Testis (tissue), 3 donors: ENCODE results near the gene PABPC1L. TPM values are rescaled to one million over a fixed set of nuclear protein-coding genes. Genes with fewer than 3 reads are reported as not detected.
"Not testable (repeated sequence)": the region's sequence is repeated elsewhere in the genome, so short reads cannot be mapped to it uniquely, and the experiment has no call there.

Source experiments
- DNase-seq: peaks from one replicate; pipeline ENCODE4 v3.0.0-alpha.2; 2019
- H3K27ac ChIP-seq, 2 donors: fragments of 200-600 bp; sonication (generic); one replicate each; pipeline ENCODE4 v1.5.1; 2019
- H3K27me3 ChIP-seq: fragments of 200-600 bp; sonication (generic); one replicate; pipeline ENCODE4 v1.5.1; 2019
- H3K36me3 ChIP-seq: fragments of 200-600 bp; sonication (generic); one replicate; pipeline ENCODE4 v1.5.1; 2017; ENCODE audit warnings: low read depth; ENCODE audit errors: missing control alignments
- H3K4me1 ChIP-seq: fragments of 200-600 bp; sonication (generic); one replicate; pipeline ENCODE4 v1.5.1; 2019
- H3K4me3 ChIP-seq, 2 donors: fragments of 200-600 bp; sonication (generic); one replicate each; pipeline ENCODE4 v1.5.1; 2017 to 2019
- H3K9me3 ChIP-seq: fragments of 200-600 bp; sonication (generic); one replicate; pipeline ENCODE4 v1.5.1; 2017
- CTCF ChIP-seq, 3 experiments: fragments of 450-650 bp in 2 of 3; fragments of 200-600 bp in 1 of 3; sonication (generic) in 1 of 3; IDR thresholded peaks; one replicate each; pipeline ENCODE4 v1.5.1; 2016 to 2019; ENCODE audit warnings: antibody characterized with exemption in 3 of 3, mild to moderate bottlenecking in 2 of 3, moderate library complexity in 1 of 3
- POLR2A ChIP-seq: fragments of 450-650 bp; IDR thresholded peaks from one replicate; pipeline ENCODE4 v1.6.1; 2017; ENCODE audit warnings: antibody characterized with exemption, mild to moderate bottlenecking, moderate library complexity
- WGBS, 2 donors: methylation state at CpG; one replicate each; pipeline ENCODE4 v1.1.5; 2018; 5-methylcytosine and 5-hydroxymethylcytosine counted together
- intact Hi-C: fragments of 100-400 bp; cut with DNase I; formaldehyde crosslinking; loops from one replicate; pipeline ENCODE4 v1.15.1; 2023; ENCODE audit warnings: low total_unique reads
- polyA plus RNA-seq: library from polyadenylated mRNA; stranded (reverse); fragments of 350-450 nt; fragmentation: Illumina TruSeq; extraction: RNeasy Lipid Tissue Mini Kit (QIAGEN cat#74804); gene quantifications from one replicate; pipeline ENCODE4 v1.2.3, GENCODE V29; 2014; ENCODE audit warnings: low read depth, low replicate concordance; ENCODE audit not compliant: insufficient read depth
- total RNA-seq, 2 donors: library from RNA; depleted of rRNA; stranded (reverse); fragments of >200 nt; gene quantifications; one replicate each; pipeline ENCODE4 v1.2.3, GENCODE V29; 2016

Gene PABPC1L
- total and polyA plus RNA-seq, 3 donors from 2014 or later, result 27.9 to 71.7 (median 59.2) TPM

- Histone ChIP-seq H3K27ac (no peak overlapping the region), H3K4me1 (peaks cover 30% of the 10 kb centered on the region), H3K9me3 (no peaks in the 10 kb centered on the region), H3K4me3 (no peak overlapping the region), H3K27me3 (no peaks in the 10 kb centered on the region), H3K36me3 (no peaks in the 10 kb centered on the region)
- TF ChIP-seq POLR2A (no peak), CTCF (IDR thresholded peaks at IDR 0.05) (no peak)
- 56 to 62% methylated on average over 8 of the region's 8 CpGs for WGBS, 2 donors
- intact Hi-C loops, result loop anchor here (5.0 kb wide), 1 partner anchor 120 kb away; the partner anchor contains the start of gene KCNK15
- no peak for DNase-seq
These were observed 43.0 kb upstream of the PABPC1L start for GRCh38 chr20:44866703-44867335.

- TF ChIP-seq POLR2A (no peak), CTCF (IDR thresholded peaks at IDR 0.05) (no peak)
- no peaks in the 10 kb centered on the region for H3K27me3 ChIP-seq
These were observed 40.4 kb upstream of the PABPC1L start for GRCh38 chr20:44869471-44869870.

GRCh38 chr20:44882360-44882759 is 27.5 kb upstream of the PABPC1L start:
- peaks cover 11% of the 10 kb centered on the region for H3K4me1 ChIP-seq
- DNase-seq, H3K9me3 ChIP-seq, intact Hi-C loops, H3K27me3 ChIP-seq, H3K36me3 ChIP-seq, H3K27ac ChIP-seq, H3K4me3 ChIP-seq: not testable (repeated sequence)
- WGBS, 2 donors, result 85 to 88% methylated on average over 4 of the region's 4 CpGs

More at GRCh38 chr20:44869471-44869870, 40.4 kb upstream of the PABPC1L start:
- Histone ChIP-seq H3K9me3 (no peaks in the 10 kb centered on the region), H3K36me3 (no peaks in the 10 kb centered on the region), H3K27ac (no peak overlapping the region), H3K4me1 (peaks cover 5% of the 10 kb centered on the region), H3K4me3 (no peak overlapping the region)
- 58 to 79% methylated on average over 5 of the region's 5 CpGs for WGBS, 2 donors
- DNase-seq, result no peak
- intact Hi-C loops, result loop anchor here (5.0 kb wide), 1 partner anchor 122 kb away; the partner anchor contains the start of gene KCNK15

GRCh38 chr20:44883214-44883902 is 26.5 kb upstream of the PABPC1L start:
- no peak overlapping the region for H3K4me3 ChIP-seq
- WGBS, 2 donors, result 83 to 85% methylated on average over 7 of the region's 7 CpGs
- peak overlapping the region in 1 of 2 donors; percentile 95 for H3K27ac ChIP-seq
- no peaks in the 10 kb centered on the region for H3K9me3 ChIP-seq
- no peak for DNase-seq
- H3K27me3 ChIP-seq, result no peaks in the 10 kb centered on the region
- intact Hi-C loops, result no loop called here
- peaks cover 16% of the 10 kb centered on the region for H3K4me1 ChIP-seq
- H3K36me3 ChIP-seq, result no peaks in the 10 kb centered on the region
- TF ChIP-seq POLR2A (no peak), CTCF (IDR thresholded peaks at IDR 0.05) (no peak)

- peak overlapping the region; percentile 96 for H3K4me3 ChIP-seq
- no peak for DNase-seq
- H3K27me3 ChIP-seq, result no peaks in the 10 kb centered on the region
- 2 to 7% methylated on average over 14 of the region's 14 CpGs for WGBS, 2 donors
- H3K36me3 ChIP-seq, result no peaks in the 10 kb centered on the region
- intact Hi-C loops, result no loop called here
- H3K27ac ChIP-seq, result peak overlapping the region; percentile 95
- peaks cover 23% of the 10 kb centered on the region for H3K4me1 ChIP-seq
- no peak for TF ChIP-seq POLR2A
- no peak for TF ChIP-seq CTCF (IDR thresholded peaks at IDR 0.05)
- H3K9me3 ChIP-seq, result no peaks in the 10 kb centered on the region
These were observed 24.9 kb upstream of the PABPC1L start for GRCh38 chr20:44884907-44885391.
